ENCODE data around the gene LRRC53. TPM values are rescaled to one million over a fixed set of nuclear protein-coding genes. Genes with fewer than 3 reads are reported as not detected.

Gene LRRC53
- total and polyA plus RNA-seq, 4 donors = not detected

- DNase-seq (no peak), ATAC-seq (ENCODE audit: low FRiP score) (peak; percentile 55)
- H3K9me3 ChIP-seq (ENCODE audit: control insufficient read depth, low read length) = no peaks in the 10 kb centered on the region
- no peaks in the 10 kb centered on the region for H3K36me3 ChIP-seq (ENCODE audit: control insufficient read depth in 1 of 2, insufficient read depth in 2 of 2, low read length in 1 of 2)
- 40 to 41% methylated on average over 9 of the region's 9 CpGs for WGBS, 2 donors
- intact Hi-C loops (cut with DNase I) = no loop called here
- H3K27ac ChIP-seq (ENCODE audit: low read depth in 1 of 2, low read length in 2 of 2) = no peak overlapping the region
- H3K4me1 ChIP-seq (ENCODE audit: control insufficient read depth in 1 of 2, insufficient read depth in 2 of 2, low read length in 2 of 2) = no peaks in the 10 kb centered on the region
- no peak overlapping the region for H3K4me3 ChIP-seq (ENCODE audit: low read length in 2 of 2)
- H3K27me3 ChIP-seq (ENCODE audit: control insufficient read depth in 1 of 2, insufficient read depth in 2 of 2, low read length in 1 of 2) = no peaks in the 10 kb centered on the region
Observed at GRCh38 chr1:74463333-74463988, 49.0 kb downstream of the LRRC53 start.

DNA sequence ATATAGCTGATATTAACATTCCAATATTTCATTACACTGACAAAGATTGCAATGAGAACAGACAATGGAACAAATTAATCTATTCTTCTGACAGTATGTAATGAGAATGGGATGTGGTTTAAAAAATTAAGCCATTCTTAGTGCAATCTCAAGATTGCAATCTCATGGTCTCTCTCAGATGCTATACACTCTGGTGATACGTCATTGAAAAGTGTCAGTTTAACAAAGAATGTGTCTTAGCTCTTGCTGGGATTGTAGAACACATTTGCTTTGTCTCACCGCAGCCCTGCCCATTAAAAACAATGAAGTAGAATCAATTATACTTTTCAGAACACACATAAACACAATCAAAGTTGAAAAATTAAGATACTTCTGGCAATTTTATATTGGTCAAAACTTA is 55.2 kb downstream of the LRRC53 start:
- intact Hi-C loops (cut with DNase I) = no loop called here
- no peak for DNase-seq

DNA sequence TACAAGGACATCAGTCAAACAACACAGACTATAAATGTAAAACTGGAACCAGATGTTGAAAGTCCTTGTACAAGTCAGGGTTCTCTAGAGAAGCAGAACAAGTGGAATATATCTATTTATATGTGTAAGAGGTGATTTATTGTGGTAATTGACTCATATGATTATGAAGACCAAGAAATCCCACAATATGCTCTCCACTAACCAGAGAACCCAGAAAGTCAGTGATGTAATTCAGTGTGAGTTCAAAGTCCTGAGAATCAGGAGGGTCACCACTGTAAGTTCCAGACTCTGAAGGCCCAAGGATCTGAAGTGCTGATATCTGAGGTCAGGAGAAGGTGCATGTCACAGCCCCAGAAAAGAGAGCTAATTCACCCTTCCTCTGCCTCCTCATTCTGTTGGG is 57.0 kb downstream of the LRRC53 start:
- DNase-seq (no peak), ATAC-seq (ENCODE audit: low FRiP score) (no peak)

More for the DNA sequence above, 55.2 kb downstream of the LRRC53 start:
- Histone ChIP-seq H3K4me3 (ENCODE audit: low read length in 2 of 2) (no peak overlapping the region), H3K4me1 (ENCODE audit: control insufficient read depth in 1 of 2, insufficient read depth in 2 of 2, low read length in 2 of 2) (no peaks in the 10 kb centered on the region), H3K9me3 (ENCODE audit: control insufficient read depth, low read length) (no peaks in the 10 kb centered on the region), H3K27me3 (ENCODE audit: control insufficient read depth in 1 of 2, insufficient read depth in 2 of 2, low read length in 1 of 2) (no peaks in the 10 kb centered on the region), H3K27ac (ENCODE audit: low read depth in 1 of 2, low read length in 2 of 2) (no peak overlapping the region), H3K36me3 (ENCODE audit: control insufficient read depth in 1 of 2, insufficient read depth in 2 of 2, low read length in 1 of 2) (no peaks in the 10 kb centered on the region)
- WGBS, 2 donors = 71 to 72% methylated on average over 2 of the region's 2 CpGs
- ATAC-seq (ENCODE audit: low FRiP score) = no peak

DNA sequence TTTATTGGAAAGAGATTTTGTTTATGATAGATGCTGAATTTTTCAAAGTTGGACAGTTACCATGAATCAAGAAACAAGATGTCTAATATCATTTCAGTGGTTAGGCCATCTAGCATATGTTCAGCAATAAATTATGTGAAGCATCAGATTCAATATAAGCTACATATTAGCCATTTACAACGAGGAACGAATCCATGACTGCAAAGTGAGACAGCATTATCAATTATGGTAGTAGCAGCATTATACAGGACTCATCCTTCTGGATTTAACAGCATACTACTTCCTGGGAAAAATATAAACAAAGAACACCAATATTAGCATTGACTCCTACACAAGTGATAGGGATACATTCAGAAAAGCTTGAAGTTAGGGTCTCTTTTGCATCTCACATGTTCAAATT is 59.1 kb downstream of the LRRC53 start:
- no peak for DNase-seq
- Histone ChIP-seq H3K27ac (ENCODE audit: low read depth in 1 of 2, low read length in 2 of 2) (no peak overlapping the region), H3K36me3 (ENCODE audit: control insufficient read depth in 1 of 2, insufficient read depth in 2 of 2, low read length in 1 of 2) (no peaks in the 10 kb centered on the region), H3K27me3 (ENCODE audit: control insufficient read depth in 1 of 2, insufficient read depth in 2 of 2, low read length in 1 of 2) (no peaks in the 10 kb centered on the region), H3K4me3 (ENCODE audit: low read length in 2 of 2) (no peak overlapping the region), H3K4me1 (ENCODE audit: control insufficient read depth in 1 of 2, insufficient read depth in 2 of 2, low read length in 2 of 2) (no peaks in the 10 kb centered on the region), H3K9me3 (ENCODE audit: control insufficient read depth, low read length) (no peaks in the 10 kb centered on the region)
- WGBS, 2 donors = 83 to 86% methylated on average over 2 of the region's 2 CpGs
- intact Hi-C loops (cut with DNase I) = no loop called here
- ATAC-seq (ENCODE audit: low FRiP score) = no peak

More for the DNA sequence above, 57.0 kb downstream of the LRRC53 start:
- Histone ChIP-seq H3K27ac (ENCODE audit: low read depth in 1 of 2, low read length in 2 of 2) (no peak overlapping the region), H3K4me3 (ENCODE audit: low read length in 2 of 2) (no peak overlapping the region), H3K4me1 (ENCODE audit: control insufficient read depth in 1 of 2, insufficient read depth in 2 of 2, low read length in 2 of 2) (no peaks in the 10 kb centered on the region), H3K27me3 (ENCODE audit: control insufficient read depth in 1 of 2, insufficient read depth in 2 of 2, low read length in 1 of 2) (no peaks in the 10 kb centered on the region), H3K9me3 (ENCODE audit: control insufficient read depth, low read length) (no peaks in the 10 kb centered on the region), H3K36me3 (ENCODE audit: control insufficient read depth in 1 of 2, insufficient read depth in 2 of 2, low read length in 1 of 2) (no peaks in the 10 kb centered on the region)
- intact Hi-C loops (cut with DNase I) = no loop called here

- no peaks in the 10 kb centered on the region for H3K27me3 ChIP-seq (ENCODE audit: control insufficient read depth in 1 of 2, insufficient read depth in 2 of 2, low read length in 1 of 2)
- 72 to 79% methylated on average over 1 of the region's 1 CpG for WGBS, 2 donors
Observed at GRCh38 chr1:74452035-74452434, 60.4 kb downstream of the LRRC53 start.

DNA sequence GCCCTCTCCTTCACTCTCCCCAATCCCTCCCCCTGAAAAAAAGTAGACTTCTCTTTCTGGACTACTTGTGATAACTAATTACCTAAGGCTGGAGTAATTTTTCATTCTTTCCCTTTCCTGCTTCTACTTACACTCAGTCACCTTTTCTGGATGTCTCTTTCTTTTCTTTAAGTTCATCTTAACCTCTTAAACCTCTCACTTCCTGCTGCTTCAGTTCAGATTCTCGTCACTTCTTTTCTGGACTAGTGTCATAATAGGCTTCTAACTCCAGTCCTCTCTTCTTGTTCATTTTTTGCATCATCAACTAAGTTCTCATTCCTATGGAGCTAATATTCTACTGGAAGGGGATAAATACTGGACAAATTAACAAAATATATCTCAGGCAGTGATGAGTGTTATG is 75.4 kb downstream of the LRRC53 start:
- no peak for DNase-seq
- intact Hi-C loops (cut with DNase I) = no loop called here
- WGBS, 2 donors = 67 to 74% methylated on average over 1 of the region's 1 CpG
- Histone ChIP-seq H3K9me3 (ENCODE audit: control insufficient read depth, low read length) (no peaks in the 10 kb centered on the region), H3K4me3 (ENCODE audit: low read length in 2 of 2) (no peak overlapping the region), H3K36me3 (ENCODE audit: control insufficient read depth in 1 of 2, insufficient read depth in 2 of 2, low read length in 1 of 2) (no peaks in the 10 kb centered on the region), H3K27ac (ENCODE audit: low read depth in 1 of 2, low read length in 2 of 2) (no peak overlapping the region), H3K4me1 (ENCODE audit: control insufficient read depth in 1 of 2, insufficient read depth in 2 of 2, low read length in 2 of 2) (peaks cover 0 to 4% of the 10 kb centered on the region in 2 donors), H3K27me3 (ENCODE audit: control insufficient read depth in 1 of 2, insufficient read depth in 2 of 2, low read length in 1 of 2) (no peaks in the 10 kb centered on the region)
- no peak for ATAC-seq (ENCODE audit: low FRiP score)

More at GRCh38 chr1:74452035-74452434, 60.4 kb downstream of the LRRC53 start:
- Histone ChIP-seq H3K4me3 (ENCODE audit: low read length in 2 of 2) (no peak overlapping the region), H3K4me1 (ENCODE audit: control insufficient read depth in 1 of 2, insufficient read depth in 2 of 2, low read length in 2 of 2) (no peaks in the 10 kb centered on the region), H3K36me3 (ENCODE audit: control insufficient read depth in 1 of 2, insufficient read depth in 2 of 2, low read length in 1 of 2) (no peaks in the 10 kb centered on the region), H3K27ac (ENCODE audit: low read depth in 1 of 2, low read length in 2 of 2) (no peak overlapping the region), H3K9me3 (ENCODE audit: control insufficient read depth, low read length) (no peaks in the 10 kb centered on the region)
- intact Hi-C loops (cut with DNase I) = no loop called here
- DNase-seq = no peak
- ATAC-seq (ENCODE audit: low FRiP score) = no peak

DNA sequence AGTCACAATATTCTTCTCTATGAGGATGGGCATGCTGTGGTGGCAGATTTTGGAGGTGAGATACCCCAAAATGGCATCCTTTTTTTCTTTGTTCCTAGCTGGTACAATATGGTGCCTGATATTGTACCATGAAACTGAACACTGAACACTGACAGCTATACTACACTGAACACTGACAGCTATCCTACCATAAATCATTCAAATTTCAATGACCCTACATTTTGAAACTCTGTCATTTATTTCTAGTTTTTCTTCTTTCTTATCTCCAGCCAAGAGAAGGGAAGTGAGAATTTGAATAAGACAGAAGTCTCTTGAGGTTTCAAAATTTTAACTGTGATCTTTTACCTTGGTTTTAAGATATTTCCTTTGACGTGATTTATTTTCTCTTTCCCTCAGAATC is 76.3 kb downstream of the LRRC53 start:
- 59 to 74% methylated on average over 1 of the region's 1 CpG for WGBS, 2 donors
- ATAC-seq (ENCODE audit: low FRiP score) (no peak), DNase-seq (no peak)
- H3K4me1 ChIP-seq (ENCODE audit: control insufficient read depth in 1 of 2, insufficient read depth in 2 of 2, low read length in 2 of 2) = peaks cover 0 to 4% of the 10 kb centered on the region in 2 donors
- intact Hi-C loops (cut with DNase I) = no loop called here
- no peaks in the 10 kb centered on the region for H3K9me3 ChIP-seq (ENCODE audit: control insufficient read depth, low read length)
- no peak overlapping the region for H3K27ac ChIP-seq (ENCODE audit: low read depth in 1 of 2, low read length in 2 of 2)
- no peaks in the 10 kb centered on the region for H3K27me3 ChIP-seq (ENCODE audit: control insufficient read depth in 1 of 2, insufficient read depth in 2 of 2, low read length in 1 of 2)
- H3K36me3 ChIP-seq (ENCODE audit: control insufficient read depth in 1 of 2, insufficient read depth in 2 of 2, low read length in 1 of 2) = no peaks in the 10 kb centered on the region
- H3K4me3 ChIP-seq (ENCODE audit: low read length in 2 of 2) = no peak overlapping the region

DNA sequence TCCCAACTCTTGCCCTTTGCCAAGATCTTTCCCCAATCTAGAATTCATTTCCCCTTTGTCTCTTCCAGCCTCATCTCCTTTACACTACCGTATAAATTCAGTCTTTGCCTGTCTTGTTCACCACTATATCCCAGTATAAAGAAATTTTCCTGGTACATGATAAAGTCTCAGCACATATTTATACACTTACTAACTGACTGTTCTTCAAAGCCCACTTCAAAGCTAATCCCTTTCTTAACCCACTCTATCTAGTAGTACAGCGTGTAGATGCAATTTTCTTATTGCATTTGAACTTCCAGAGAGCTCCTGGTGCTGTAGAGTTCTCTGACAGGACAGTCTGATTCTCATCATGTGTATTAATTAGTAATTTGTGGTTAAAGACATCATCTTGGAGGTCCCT is 78.1 kb downstream of the LRRC53 start:
- WGBS, 2 donors = 85 to 87% methylated on average over 2 of the region's 2 CpGs
- intact Hi-C loops (cut with DNase I) = no loop called here
- no peak for ATAC-seq (ENCODE audit: low FRiP score)

GRCh38 chr1:74432325-74432724 is 80.1 kb downstream of the LRRC53 start:
- Histone ChIP-seq H3K36me3 (ENCODE audit: control insufficient read depth in 1 of 2, insufficient read depth in 2 of 2, low read length in 1 of 2) (no peaks in the 10 kb centered on the region), H3K9me3 (ENCODE audit: control insufficient read depth, low read length) (no peaks in the 10 kb centered on the region), H3K4me3 (ENCODE audit: low read length in 2 of 2) (no peak overlapping the region), H3K27me3 (ENCODE audit: control insufficient read depth in 1 of 2, insufficient read depth in 2 of 2, low read length in 1 of 2) (no peaks in the 10 kb centered on the region), H3K27ac (ENCODE audit: low read depth in 1 of 2, low read length in 2 of 2) (no peak overlapping the region), H3K4me1 (ENCODE audit: control insufficient read depth in 1 of 2, insufficient read depth in 2 of 2, low read length in 2 of 2) (peaks cover 0 to 4% of the 10 kb centered on the region in 2 donors)
- 0% methylated on average over 1 of the region's 1 CpG for WGBS, 2 donors
- DNase-seq (no peak), ATAC-seq (ENCODE audit: low FRiP score) (no peak)
- intact Hi-C loops (cut with DNase I) = no loop called here

More for the DNA sequence above, 78.1 kb downstream of the LRRC53 start:
- Histone ChIP-seq H3K27me3 (ENCODE audit: control insufficient read depth in 1 of 2, insufficient read depth in 2 of 2, low read length in 1 of 2) (no peaks in the 10 kb centered on the region), H3K4me3 (ENCODE audit: low read length in 2 of 2) (no peak overlapping the region), H3K9me3 (ENCODE audit: control insufficient read depth, low read length) (no peaks in the 10 kb centered on the region), H3K36me3 (ENCODE audit: control insufficient read depth in 1 of 2, insufficient read depth in 2 of 2, low read length in 1 of 2) (no peaks in the 10 kb centered on the region), H3K27ac (ENCODE audit: low read depth in 1 of 2, low read length in 2 of 2) (no peak overlapping the region), H3K4me1 (ENCODE audit: control insufficient read depth in 1 of 2, insufficient read depth in 2 of 2, low read length in 2 of 2) (peaks cover 0 to 4% of the 10 kb centered on the region in 2 donors)
- no peak for DNase-seq
